ENCODE data around the gene ANKS1A.

ANKS1A gene

DNA sequence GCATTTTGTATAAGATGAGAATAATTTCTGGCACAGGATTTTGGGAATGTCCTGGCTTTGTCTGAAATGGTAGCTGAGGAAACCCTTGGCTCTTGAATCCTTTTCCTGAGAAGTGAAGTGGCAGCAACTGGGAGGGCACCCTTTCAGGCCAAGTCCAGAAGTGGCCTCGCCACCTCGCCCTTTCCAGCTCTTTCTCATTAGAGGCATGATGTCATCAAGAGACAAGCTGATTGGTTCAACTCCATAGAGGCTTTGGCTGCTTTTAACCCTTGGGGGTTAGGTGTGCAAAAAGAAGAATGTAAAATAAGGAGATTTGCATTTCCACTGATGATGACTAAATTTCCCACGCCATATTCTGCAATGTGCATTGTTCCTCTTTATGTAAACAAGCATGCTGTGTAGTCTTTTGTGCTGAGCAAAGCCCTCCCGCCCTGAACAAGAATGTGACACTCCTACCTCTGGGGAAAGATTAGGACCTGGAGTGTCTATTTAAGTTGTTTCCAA is 135.5 kb downstream of the ANKS1A start:
- DNase-seq (ENCODE audit: low read depth), result no peak

DNA sequence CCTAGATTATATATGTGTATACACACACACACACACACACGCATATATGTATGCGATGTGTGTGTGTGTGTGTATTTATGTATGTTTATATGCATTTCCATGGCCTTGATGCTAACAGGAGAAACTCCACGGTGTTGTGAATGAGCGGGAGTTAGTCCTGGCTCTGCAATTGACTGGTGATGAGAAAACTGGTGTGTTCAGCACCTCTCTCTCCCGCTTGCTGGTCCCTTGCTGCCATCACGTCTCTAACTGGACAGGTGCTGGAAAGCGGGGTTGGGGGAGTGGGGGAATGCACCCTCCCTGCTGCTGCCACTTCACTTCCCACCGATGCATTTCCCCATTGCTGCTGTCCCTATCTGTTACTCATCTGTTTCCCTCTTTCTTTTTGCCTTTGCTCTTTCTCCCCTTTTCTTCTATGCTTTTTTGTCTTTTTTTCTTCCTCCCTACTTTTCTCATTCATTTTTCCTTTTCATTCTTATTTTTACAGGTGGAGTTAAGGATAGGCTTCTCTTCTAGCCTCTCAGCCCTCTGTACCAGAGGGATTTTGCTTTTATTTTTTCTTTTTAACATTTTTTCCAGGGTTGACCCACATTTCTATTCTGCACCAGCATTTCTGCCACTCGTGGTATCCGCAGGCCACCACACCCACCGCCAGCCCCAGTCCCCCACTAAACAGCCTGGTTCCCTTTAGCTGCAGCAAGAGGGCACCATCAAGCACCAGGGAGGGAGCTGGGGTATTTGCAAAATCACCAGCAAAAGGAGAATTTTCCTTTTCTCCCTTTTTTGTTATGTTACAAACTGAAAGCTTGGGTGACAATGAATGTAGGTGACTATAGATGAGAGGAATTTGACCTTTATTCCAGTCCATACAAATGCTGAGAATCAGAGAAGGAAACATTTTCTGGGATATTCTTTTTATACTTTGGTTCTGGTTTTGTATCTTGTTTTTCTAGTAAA is 136.5 kb downstream of the ANKS1A start:
- no peak for DNase-seq (ENCODE audit: low read depth)

GRCh38 chr6:35026434-35027222 is 137.6 kb downstream of the ANKS1A start:
- DNase-seq (ENCODE audit: low read depth), result no peak

- DNase-seq (ENCODE audit: low read depth), result no peak
Observed at GRCh38 chr6:35027807-35028206, 138.8 kb downstream of the ANKS1A start.

GRCh38 chr6:35028781-35029769 is 140.0 kb downstream of the ANKS1A start:
- DNase-seq (ENCODE audit: low read depth), result no peak

DNA sequence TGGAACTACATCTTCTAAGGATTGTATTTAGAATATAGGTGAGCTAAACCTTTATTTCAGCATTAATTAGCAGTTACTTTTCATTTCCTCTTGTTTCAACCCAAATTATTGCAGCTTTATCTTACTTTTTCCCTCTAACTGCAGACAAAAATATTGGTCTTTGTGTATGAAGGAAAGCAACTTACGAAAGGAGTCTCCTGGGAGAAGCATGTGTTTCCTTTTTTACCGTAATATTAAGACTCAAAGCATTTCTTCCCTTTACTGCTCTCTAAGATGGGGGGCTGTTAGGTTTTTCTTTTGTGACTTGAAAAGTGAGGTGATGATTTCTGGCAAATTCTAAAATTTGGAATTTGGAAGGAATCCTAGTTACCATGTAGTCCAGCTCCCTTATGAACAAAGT is 141.0 kb downstream of the ANKS1A start:
- no peak for DNase-seq (ENCODE audit: low read depth)

- DNase-seq (ENCODE audit: low read depth), result no peak
Observed at GRCh38 chr6:35031611-35032529, 142.8 kb downstream of the ANKS1A start.

GRCh38 chr6:35033683-35034082 is 144.6 kb downstream of the ANKS1A start:
- DNase-seq (ENCODE audit: low read depth), result no peak

DNA sequence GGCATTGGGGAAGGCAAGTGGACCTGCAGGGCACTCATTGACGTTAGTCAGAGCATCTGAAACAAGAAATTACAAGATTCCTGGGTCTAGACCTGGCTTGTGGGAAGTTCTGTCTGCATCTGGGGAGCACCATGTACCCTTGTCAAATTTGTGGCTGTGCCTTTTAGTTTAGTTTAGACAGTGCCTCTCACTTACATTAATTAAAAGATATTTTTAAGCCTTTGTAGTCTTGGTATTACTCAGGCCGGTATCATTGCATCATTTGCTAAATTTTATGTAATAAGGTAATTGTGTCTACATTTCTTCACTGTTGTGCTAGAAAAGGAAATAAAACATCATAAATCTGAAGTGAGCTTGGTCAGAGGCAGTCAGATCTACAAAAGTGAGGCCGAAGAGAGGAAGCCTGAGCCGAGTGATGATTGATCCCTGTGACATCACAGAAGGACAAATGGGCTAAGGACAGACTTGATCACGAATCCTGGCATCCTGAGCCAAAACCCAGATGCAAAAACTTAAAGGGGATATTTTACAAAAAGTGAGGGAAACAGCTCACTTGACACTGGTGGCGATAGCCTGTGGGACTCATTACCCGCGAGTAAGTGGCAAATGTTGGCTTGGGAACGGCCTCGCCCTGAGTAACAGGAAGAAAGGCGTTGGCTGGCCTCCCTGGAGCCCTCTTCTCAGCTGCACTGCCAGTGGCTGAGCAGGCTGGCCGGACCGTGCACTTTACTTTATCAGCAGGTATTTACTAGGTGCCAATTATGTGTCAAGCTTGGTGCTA is 145.5 kb downstream of the ANKS1A start:
- DNase-seq (ENCODE audit: low read depth), result no peak

GRCh38 chr6:35035481-35036030 is 146.5 kb downstream of the ANKS1A start:
- no peak for DNase-seq (ENCODE audit: low read depth)

- DNase-seq (ENCODE audit: low read depth), result no peak
Observed at GRCh38 chr6:35036059-35036827, 147.2 kb downstream of the ANKS1A start.

DNA sequence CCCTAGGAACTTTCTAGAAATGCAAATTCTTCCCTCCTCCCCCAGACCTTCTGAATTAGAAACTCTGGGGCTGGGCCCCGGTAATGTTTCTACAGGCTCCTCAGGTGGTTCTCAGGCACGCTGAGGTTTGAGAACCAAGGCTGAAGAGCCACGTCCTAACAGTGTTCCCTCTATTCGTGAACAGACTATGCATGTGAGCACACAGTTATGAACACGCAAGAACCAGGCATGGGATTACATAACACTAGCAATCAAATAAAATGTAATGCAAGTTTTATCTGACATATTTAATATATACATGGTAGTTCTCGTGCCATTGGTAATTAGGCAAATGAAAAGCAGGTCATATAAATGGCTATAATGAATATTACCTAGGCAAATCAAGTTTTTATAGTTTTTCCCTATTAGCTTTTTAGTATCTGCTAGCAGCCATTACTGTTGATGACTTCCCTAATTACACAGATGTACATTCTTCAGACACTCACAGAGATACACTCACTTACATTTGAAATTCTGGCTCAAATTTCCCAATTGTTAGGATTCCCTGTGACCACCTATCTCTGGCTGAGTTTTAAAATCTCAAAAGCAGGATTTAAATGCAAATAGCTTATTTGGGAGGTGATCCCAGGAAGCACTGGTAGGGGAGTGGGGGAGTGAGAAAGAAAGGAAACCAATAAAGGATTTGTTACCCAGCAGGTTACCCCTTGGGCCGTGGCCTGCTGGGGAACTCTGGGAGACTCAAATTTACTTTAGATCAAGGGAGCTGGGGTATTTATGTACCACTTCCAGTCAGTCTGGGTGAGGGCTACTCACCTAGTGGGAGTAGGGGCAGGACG is 148.0 kb downstream of the ANKS1A start:
- DNase-seq (ENCODE audit: low read depth), result no peak

GRCh38 chr6:35037664-35038038 is 148.6 kb downstream of the ANKS1A start:
- DNase-seq (ENCODE audit: low read depth), result no peak

DNA sequence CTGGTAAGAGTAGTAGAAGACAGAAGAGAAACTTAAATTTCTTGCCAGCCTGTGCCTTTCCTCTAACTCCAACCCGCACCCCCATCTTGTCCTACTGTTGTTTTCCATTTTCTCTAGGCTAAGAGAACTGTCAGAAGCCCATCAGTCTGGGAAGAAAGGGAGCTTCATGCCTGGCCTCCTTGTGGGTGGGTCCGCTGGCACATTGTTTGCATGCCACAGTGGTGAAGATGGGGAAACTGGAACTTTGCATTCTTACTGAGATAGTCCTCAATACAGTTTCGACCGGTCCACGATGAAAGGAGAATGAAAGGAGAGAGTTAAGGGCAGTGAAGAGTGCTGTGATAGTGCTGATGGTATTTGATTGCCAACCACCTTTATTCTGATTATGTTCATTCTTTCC is 149.0 kb downstream of the ANKS1A start:
- no peak for DNase-seq (ENCODE audit: low read depth)

- DNase-seq (ENCODE audit: low read depth), result no peak
Observed at GRCh38 chr6:35040398-35040797, 151.3 kb downstream of the ANKS1A start.

- no peak for DNase-seq (ENCODE audit: low read depth)
Observed at GRCh38 chr6:35041086-35041861, 152.2 kb downstream of the ANKS1A start.
